Upper lobe of left lung (tissue), 4 donors: ENCODE measurements around the gene GPRC5C.

Source experiments
- CTCF ChIP-seq, 6 experiments: fragments of 450-650 bp in 4 of 6; fragments of 200-600 bp in 2 of 6; sonication (generic) in 2 of 6; IDR thresholded peaks; one replicate each; pipeline ENCODE4 v1.5.1; 2016 to 2019; ENCODE audit warnings: antibody characterized with exemption in 6 of 6
- EP300 ChIP-seq, 4 donors: sonication (generic); formaldehyde crosslinking; IDR thresholded peaks; one replicate each; pipeline ENCODE4 v1.5.1; 2017; ENCODE audit warnings: antibody characterized with exemption in 4 of 4, control low read depth in 2 of 4
- POLR2AphosphoS5 ChIP-seq, 2 donors: sonication (generic); formaldehyde crosslinking; IDR thresholded peaks; one replicate each; pipeline ENCODE4 v1.5.1; 2017; ENCODE audit warnings: antibody characterized with exemption in 2 of 2

GRCh38 chr17:74455025-74455545 is 23.2 kb downstream of the GPRC5C start:
- TF ChIP-seq CTCF (IDR thresholded peaks at IDR 0.05): no peak
- no peak for TF ChIP-seq POLR2AphosphoS5 (IDR thresholded peaks at IDR 0.05)
- no peak for TF ChIP-seq EP300 (IDR thresholded peaks at IDR 0.05)
